Kidney (tissue), 14 donors: ENCODE data around the gene CAT. TPM values are rescaled to one million over a fixed set of nuclear protein-coding genes. Genes with fewer than 3 reads are reported as not detected.

Experiments
- DNase-seq, 5 donors: peaks; one replicate each; pipeline ENCODE4 v3.0.0-alpha.2; 2013 to 2020
- FAIRE-seq: peaks from 2 replicates; lab custom pipeline; 2012; peaks lifted over from hg19 to GRCh38; lab: Jason Lieb, UNC
- H3K27ac ChIP-seq, 2 donors: one replicate each; pipeline ENCODE4 v1.7.0; 2013; ENCODE audit warnings: low read depth in 2 of 2, low read length in 2 of 2, inconsistent platforms in 1 of 2
- H3K27me3 ChIP-seq: one replicate; pipeline ENCODE4 v1.7.1; 2013; ENCODE audit warnings: low read length, inconsistent platforms; ENCODE audit not compliant: control insufficient read depth, insufficient read depth
- H3K36me3 ChIP-seq, 3 donors: one replicate each; pipeline versions ENCODE4 v1.7.0 to v1.7.1; 2013; ENCODE audit warnings: low read length in 3 of 3, control low read depth in 1 of 3, inconsistent platforms in 1 of 3; ENCODE audit not compliant: insufficient read depth in 3 of 3, control insufficient read depth in 2 of 3
- H3K4me1 ChIP-seq, 3 donors: one replicate each; pipeline versions ENCODE4 v1.7.0 to v1.7.1; 2013; ENCODE audit warnings: low read length in 3 of 3, inconsistent platforms in 1 of 3, low read depth in 1 of 3; ENCODE audit not compliant: control insufficient read depth in 2 of 3, insufficient read depth in 2 of 3
- H3K4me3 ChIP-seq, 3 donors: one replicate each; pipeline versions ENCODE4 v1.7.0 to v1.8.1; 2013; ENCODE audit warnings: low read length in 3 of 3, control low read depth in 1 of 3, inconsistent platforms in 1 of 3
- H3K9ac ChIP-seq, 3 donors: one replicate each; pipeline versions ENCODE4 v1.7.0 to v1.7.1; 2013; ENCODE audit warnings: low read length in 3 of 3, control low read depth in 1 of 3, inconsistent platforms in 1 of 3
- H3K9me3 ChIP-seq, 3 donors: one replicate each; pipeline versions ENCODE4 v1.7.0 to v1.7.1; 2013; ENCODE audit warnings: low read length in 3 of 3, control low read depth in 1 of 3, inconsistent platforms in 1 of 3; ENCODE audit not compliant: control insufficient read depth in 2 of 3, insufficient read depth in 1 of 3
- intact Hi-C: fragments of 100-400 bp; cut with DNase I; formaldehyde crosslinking; loops from one replicate; pipeline ENCODE4 v1.11.1; 2022
- polyA plus RNA-seq: library from polyadenylated mRNA; stranded (reverse); fragments of 350-450 nt; fragmentation: Illumina TruSeq; extraction: RNeasy Lipid Tissue Mini Kit (QIAGEN cat#74804); gene quantifications from one replicate; pipeline ENCODE4 v1.2.3, GENCODE V29; 2014; ENCODE audit warnings: low read depth, low replicate concordance; ENCODE audit not compliant: insufficient read depth
- total RNA-seq: library from RNA; stranded (reverse); fragmentation: NEBNext Ultra II Directional; extraction: Animal tissue kit (Norgen Biotek cat#: 25700); gene quantifications from one replicate; pipeline ENCODE4 v1.2.1, GENCODE V29; 2021
- TF ChIP-seq, protein P1 (sequence below): IDR thresholded peaks from 3 replicates; pipeline ENCODE4 v1.5.1; 2012; ENCODE audit warnings: mild to moderate bottlenecking, moderate library complexity, borderline replicate concordance; ENCODE audit not compliant: insufficient read depth; ENCODE audit errors: extremely low read depth
- donor health status: control.
- donor health status: control.
- donor health status: control.
- donor health status: control.
- donor health status: control.
- donor health status: DM: yes; HTN: yes; CAD: no.
- donor health status: Normal renal cell carcinoma (clear cell type).

CAT gene
- total and polyA plus RNA-seq, 2 donors from 2014 or later = 84.4 to 208 TPM

DNA sequence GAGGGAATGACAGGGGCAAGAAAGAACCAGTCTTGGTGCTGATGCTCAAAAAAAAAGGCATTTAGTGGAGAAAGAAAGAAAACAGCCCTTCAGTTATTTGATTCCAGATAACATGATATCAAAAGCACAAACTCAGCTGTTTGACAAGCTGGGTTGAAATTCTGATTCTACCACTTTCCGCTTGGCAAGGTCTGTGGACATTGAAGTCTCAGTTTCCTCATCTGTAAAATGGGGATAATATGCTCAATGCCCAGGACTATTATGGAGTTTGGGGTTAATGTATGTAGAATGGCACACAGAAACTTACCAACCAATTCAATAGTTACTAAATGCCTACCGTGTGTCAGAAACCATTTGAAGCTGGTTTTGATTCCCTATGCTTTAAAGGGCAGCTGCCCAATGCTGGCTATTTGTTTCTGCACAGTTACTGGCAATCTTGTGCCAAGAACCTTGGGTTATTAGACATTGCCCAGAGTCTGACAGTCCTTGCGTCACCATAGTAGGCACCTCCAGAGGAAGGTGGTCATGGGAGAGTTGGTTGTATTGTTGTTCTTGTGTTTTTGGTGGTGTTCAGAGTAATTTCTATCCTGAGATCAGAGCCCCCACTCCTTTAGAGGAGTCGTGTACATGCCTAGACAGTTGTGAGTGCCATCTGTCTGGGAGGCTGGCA lies 55.3 kb downstream of the CAT start:
- Histone ChIP-seq H3K4me3 (no peak overlapping the region), H3K4me1 (no peaks in the 10 kb centered on the region), H3K27ac (no peak overlapping the region), H3K9me3 (no peaks in the 10 kb centered on the region), H3K9ac (no peak overlapping the region), H3K36me3 (no peaks in the 10 kb centered on the region), H3K27me3 (no peaks in the 10 kb centered on the region)
- TF ChIP-seq, protein P1, sequence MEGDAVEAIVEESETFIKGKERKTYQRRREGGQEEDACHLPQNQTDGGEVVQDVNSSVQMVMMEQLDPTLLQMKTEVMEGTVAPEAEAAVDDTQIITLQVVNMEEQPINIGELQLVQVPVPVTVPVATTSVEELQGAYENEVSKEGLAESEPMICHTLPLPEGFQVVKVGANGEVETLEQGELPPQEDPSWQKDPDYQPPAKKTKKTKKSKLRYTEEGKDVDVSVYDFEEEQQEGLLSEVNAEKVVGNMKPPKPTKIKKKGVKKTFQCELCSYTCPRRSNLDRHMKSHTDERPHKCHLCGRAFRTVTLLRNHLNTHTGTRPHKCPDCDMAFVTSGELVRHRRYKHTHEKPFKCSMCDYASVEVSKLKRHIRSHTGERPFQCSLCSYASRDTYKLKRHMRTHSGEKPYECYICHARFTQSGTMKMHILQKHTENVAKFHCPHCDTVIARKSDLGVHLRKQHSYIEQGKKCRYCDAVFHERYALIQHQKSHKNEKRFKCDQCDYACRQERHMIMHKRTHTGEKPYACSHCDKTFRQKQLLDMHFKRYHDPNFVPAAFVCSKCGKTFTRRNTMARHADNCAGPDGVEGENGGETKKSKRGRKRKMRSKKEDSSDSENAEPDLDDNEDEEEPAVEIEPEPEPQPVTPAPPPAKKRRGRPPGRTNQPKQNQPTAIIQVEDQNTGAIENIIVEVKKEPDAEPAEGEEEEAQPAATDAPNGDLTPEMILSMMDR = no peak
- intact Hi-C loops = no loop called here
- no peak for FAIRE-seq
- DNase-seq = no peak

DNA sequence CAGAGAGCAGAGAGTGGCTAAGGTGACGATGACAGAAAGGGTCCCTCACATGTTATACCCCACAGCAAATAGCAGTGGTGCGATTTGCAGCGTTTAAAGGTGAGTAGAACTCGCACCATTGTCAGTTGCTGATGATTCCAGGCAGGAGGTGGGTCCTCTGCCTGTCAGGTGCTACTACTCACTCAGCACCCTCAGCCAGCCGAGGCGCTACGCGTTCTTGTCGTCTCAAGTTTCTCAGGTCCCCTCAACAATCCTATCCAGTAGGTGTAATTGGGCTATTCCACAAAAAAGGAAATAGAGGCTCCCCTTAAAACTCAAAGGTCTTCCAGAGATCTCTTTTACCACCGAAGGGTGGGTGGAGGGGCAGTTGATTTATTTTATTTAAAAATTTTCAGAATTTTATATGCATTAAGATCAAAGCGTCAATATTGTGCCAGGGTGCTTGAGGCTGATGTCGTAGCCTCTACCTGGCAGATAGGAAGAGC lies 56.5 kb downstream of the CAT start:
- no peaks in the 10 kb centered on the region for H3K27me3 ChIP-seq
- intact Hi-C loops = no loop called here
- no peak overlapping the region for H3K9ac ChIP-seq
- H3K36me3 ChIP-seq = no peaks in the 10 kb centered on the region
- no peak overlapping the region for H3K27ac ChIP-seq
- TF ChIP-seq, protein P1 = no peak
- no peak overlapping the region for H3K4me3 ChIP-seq
- FAIRE-seq (no peak), DNase-seq (no peak)
- no peaks in the 10 kb centered on the region for H3K4me1 ChIP-seq
- no peaks in the 10 kb centered on the region for H3K9me3 ChIP-seq

GRCh38 chr11:34495724-34496377 lies 57.1 kb downstream of the CAT start:
- DNase-seq = peak in 2 of 5 donors; percentile 16 to 39
- no peak overlapping the region for H3K27ac ChIP-seq
- no peaks in the 10 kb centered on the region for H3K27me3 ChIP-seq
- FAIRE-seq = no peak
- no peak overlapping the region for H3K9ac ChIP-seq
- no peaks in the 10 kb centered on the region for H3K36me3 ChIP-seq
- no peaks in the 10 kb centered on the region for H3K9me3 ChIP-seq
- H3K4me3 ChIP-seq = no peak overlapping the region
- TF ChIP-seq, protein P1 = no peak
- H3K4me1 ChIP-seq = no peaks in the 10 kb centered on the region
- intact Hi-C loops = no loop called here
